ENCODE results near the gene THEMIS.

- TF ChIP-seq, protein P1, sequence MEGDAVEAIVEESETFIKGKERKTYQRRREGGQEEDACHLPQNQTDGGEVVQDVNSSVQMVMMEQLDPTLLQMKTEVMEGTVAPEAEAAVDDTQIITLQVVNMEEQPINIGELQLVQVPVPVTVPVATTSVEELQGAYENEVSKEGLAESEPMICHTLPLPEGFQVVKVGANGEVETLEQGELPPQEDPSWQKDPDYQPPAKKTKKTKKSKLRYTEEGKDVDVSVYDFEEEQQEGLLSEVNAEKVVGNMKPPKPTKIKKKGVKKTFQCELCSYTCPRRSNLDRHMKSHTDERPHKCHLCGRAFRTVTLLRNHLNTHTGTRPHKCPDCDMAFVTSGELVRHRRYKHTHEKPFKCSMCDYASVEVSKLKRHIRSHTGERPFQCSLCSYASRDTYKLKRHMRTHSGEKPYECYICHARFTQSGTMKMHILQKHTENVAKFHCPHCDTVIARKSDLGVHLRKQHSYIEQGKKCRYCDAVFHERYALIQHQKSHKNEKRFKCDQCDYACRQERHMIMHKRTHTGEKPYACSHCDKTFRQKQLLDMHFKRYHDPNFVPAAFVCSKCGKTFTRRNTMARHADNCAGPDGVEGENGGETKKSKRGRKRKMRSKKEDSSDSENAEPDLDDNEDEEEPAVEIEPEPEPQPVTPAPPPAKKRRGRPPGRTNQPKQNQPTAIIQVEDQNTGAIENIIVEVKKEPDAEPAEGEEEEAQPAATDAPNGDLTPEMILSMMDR (conservative IDR thresholded peaks at IDR 0.05; ENCODE audit: low read depth, low read length), result no peak
- TF ChIP-seq MXI1 (IDR thresholded peaks at IDR 0.05; ENCODE audit: borderline replicate concordance, low read depth, low read length) (no peak), RAD21 (IDR thresholded peaks at IDR 0.05; ENCODE audit: low read length) (0 out of 2 replicates have a peak, but pooled peaks have one; percentile 8)
These were observed 46.8 kb downstream of the THEMIS start for GRCh38 chr6:127854009-127854408.

All from IMR-90 (cell line).